ENCODE results near the gene KCNK7.

The KCNK7 gene

DNA sequence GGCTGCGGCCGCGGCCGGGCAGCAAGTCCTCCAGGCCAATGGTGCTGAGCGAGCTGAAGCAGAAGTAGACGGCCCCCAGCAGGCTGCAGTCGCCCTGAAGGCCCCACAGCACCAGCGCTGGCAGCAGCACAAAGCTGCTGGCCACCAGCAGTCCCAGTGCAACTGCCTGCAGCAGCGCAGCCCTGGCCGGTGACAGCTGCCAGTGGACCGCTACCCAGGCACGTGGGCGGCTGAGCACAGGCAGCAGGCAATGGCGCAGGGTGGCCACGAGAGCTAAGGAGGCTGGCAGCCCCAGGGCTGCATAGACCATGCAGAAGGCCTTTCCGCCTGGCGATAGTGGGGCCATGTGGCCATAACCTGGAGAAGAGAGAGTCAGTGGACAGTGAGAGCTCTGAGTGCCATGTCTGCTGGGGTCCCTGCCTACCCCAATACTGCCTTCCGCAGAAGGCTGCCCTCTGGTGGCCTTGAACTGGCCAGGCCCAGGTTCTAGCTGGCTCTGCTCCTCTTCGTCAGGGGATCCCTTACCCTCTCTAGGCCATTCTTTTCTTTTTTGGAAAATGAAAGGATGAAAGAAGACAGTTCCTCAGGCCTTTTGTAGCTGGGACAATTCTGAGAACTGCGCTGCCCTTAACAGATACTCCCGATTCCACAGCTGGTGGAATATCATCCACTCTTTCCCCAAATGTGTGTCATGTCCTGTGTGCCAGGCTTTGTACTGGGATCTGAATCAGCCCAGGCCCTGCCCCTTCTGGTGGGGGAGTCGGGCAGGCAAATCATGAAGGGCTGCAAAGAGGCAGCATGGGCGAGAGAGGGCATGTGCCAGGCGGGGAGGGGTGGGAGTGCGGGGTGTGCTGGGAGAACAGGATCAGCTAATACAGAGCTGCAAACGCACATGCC lies 1.8 kb downstream of the KCNK7 start:
- TF ChIP-seq, protein P1, sequence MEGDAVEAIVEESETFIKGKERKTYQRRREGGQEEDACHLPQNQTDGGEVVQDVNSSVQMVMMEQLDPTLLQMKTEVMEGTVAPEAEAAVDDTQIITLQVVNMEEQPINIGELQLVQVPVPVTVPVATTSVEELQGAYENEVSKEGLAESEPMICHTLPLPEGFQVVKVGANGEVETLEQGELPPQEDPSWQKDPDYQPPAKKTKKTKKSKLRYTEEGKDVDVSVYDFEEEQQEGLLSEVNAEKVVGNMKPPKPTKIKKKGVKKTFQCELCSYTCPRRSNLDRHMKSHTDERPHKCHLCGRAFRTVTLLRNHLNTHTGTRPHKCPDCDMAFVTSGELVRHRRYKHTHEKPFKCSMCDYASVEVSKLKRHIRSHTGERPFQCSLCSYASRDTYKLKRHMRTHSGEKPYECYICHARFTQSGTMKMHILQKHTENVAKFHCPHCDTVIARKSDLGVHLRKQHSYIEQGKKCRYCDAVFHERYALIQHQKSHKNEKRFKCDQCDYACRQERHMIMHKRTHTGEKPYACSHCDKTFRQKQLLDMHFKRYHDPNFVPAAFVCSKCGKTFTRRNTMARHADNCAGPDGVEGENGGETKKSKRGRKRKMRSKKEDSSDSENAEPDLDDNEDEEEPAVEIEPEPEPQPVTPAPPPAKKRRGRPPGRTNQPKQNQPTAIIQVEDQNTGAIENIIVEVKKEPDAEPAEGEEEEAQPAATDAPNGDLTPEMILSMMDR (IDR thresholded peaks at IDR 0.05; ENCODE audit: control insufficient read depth, insufficient read depth, low read depth, low read length, missing control alignments): peak; percentile 73
- no peak for DNase-seq (ENCODE audit: low read depth)
- H3K4me3 ChIP-seq (ENCODE audit: control insufficient read depth, low read depth, low read length): no peak overlapping the region

DNA sequence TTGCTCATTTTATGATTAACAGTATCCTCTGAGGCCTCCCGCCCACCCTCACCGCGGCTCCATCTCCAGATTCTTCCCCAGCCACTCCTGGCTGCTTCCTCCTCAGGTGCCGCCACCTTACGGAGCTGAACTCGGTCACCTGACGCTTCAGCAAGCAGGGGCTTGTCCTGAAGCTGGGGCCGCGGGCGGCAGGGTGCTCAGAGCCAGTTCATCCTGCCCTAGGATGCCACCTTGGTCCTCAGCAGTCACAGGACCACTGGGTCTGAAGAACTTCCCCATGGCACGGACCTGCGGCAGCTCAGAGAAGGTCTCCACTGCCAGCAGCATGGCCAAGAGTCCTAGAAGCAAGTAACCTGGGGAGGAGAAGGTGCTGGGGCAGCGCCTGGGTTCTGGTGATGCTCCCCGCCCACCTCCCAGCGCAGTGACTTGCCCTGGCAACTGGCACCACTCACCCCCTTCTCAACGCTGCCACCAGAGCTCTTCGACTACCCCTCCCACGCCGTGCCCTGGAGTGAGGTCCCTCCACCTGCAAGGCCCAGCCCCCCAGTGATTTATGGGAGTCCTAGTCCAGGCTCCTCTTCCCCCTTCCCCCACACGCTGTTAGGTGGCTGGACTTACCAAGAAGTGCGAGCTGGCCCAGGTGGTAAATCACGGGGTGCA lies 2.6 kb downstream of the KCNK7 start:
- no peak for DNase-seq (ENCODE audit: low read depth)
- no peak overlapping the region for H3K4me3 ChIP-seq (ENCODE audit: control insufficient read depth, low read depth, low read length)
- TF ChIP-seq, protein P1 (IDR thresholded peaks at IDR 0.05; ENCODE audit: control insufficient read depth, insufficient read depth, low read depth, low read length, missing control alignments): no peak

- H3K4me3 ChIP-seq (ENCODE audit: control insufficient read depth, low read depth, low read length): no peak overlapping the region
- DNase-seq (ENCODE audit: low read depth): no peak
- TF ChIP-seq, protein P1 (IDR thresholded peaks at IDR 0.05; ENCODE audit: control insufficient read depth, insufficient read depth, low read depth, low read length, missing control alignments): no peak
These were observed 3.4 kb downstream of the KCNK7 start for GRCh38 chr11:65591939-65592857.

DNA sequence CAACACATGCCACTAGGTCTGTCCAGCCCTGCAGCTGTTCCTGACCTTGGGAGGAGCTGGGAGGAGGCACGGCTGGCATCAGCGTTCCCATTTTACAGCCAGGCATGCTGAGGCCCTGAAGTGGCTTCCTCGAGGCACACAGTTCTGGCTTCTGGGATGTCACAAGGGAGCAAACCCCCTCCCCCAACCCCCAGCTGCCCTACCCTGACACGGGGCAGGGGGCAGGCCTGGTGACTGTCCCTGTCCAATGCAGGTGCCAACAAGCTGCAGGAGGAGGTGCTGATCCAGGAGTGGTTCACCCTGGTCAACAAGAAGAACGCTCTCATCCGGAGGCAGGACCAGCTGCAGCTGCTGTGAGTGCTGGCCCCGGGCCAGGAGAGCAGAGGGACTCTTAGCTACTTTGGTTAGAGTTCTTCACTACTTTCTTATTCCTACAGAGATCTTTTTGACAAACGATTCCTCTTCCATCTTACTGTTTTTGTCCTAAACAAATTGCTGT lies 5.3 kb downstream of the KCNK7 start:
- TF ChIP-seq, protein P1 (IDR thresholded peaks at IDR 0.05; ENCODE audit: control insufficient read depth, insufficient read depth, low read depth, low read length, missing control alignments): no peak
- no peak for DNase-seq (ENCODE audit: low read depth)
- no peak overlapping the region for H3K4me3 ChIP-seq (ENCODE audit: control insufficient read depth, low read depth, low read length)

- DNase-seq (ENCODE audit: low read depth): no peak
- TF ChIP-seq, protein P1 (IDR thresholded peaks at IDR 0.05; ENCODE audit: control insufficient read depth, insufficient read depth, low read depth, low read length, missing control alignments): no peak
These were observed 6.0 kb downstream of the KCNK7 start for GRCh38 chr11:65589444-65590239.

More at GRCh38 chr11:65589444-65590239, 6.0 kb downstream of the KCNK7 start:
- no peak overlapping the region for H3K4me3 ChIP-seq (ENCODE audit: control insufficient read depth, low read depth, low read length)

Data from AG09309 (cell line).